ENCODE measurements around the gene NCKAP5L.
"Not testable (repeated sequence)": the region's sequence is repeated elsewhere in the genome, so short reads cannot be mapped to it uniquely, and the experiment has no call there.

NCKAP5L gene

GRCh38 chr12:49784756-49785409 lies 43.3 kb downstream of the NCKAP5L start:
- DNase-seq (ENCODE audit: low read depth in 4 of 4, low spot score in 1 of 4): no peak

GRCh38 chr12:49783917-49784676 lies 44.1 kb downstream of the NCKAP5L start:
- DNase-seq (ENCODE audit: low read depth in 4 of 4, low spot score in 1 of 4): no peak

GRCh38 chr12:49780914-49781313 lies 47.3 kb downstream of the NCKAP5L start:
- not testable (repeated sequence) for DNase-seq (ENCODE audit: low read depth in 4 of 4, low spot score in 1 of 4)

GRCh38 chr12:49779581-49779980 lies 48.6 kb downstream of the NCKAP5L start:
- DNase-seq (ENCODE audit: low read depth in 4 of 4, low spot score in 1 of 4): no peak

GRCh38 chr12:49777800-49778748 lies 50.1 kb downstream of the NCKAP5L start:
- DNase-seq (ENCODE audit: low read depth in 4 of 4, low spot score in 1 of 4): peak; percentile 58 to 61 (median 60)

GRCh38 chr12:49777341-49777740 lies 50.9 kb downstream of the NCKAP5L start:
- DNase-seq (ENCODE audit: low read depth in 4 of 4, low spot score in 1 of 4): no peak

GRCh38 chr12:49776858-49777257 lies 51.4 kb downstream of the NCKAP5L start:
- no peak for DNase-seq (ENCODE audit: low read depth in 4 of 4, low spot score in 1 of 4)

GRCh38 chr12:49776413-49776812 lies 51.8 kb downstream of the NCKAP5L start:
- peak in 2 of 4 experiments; percentile 34 to 42 for DNase-seq (ENCODE audit: low read depth in 4 of 4, low spot score in 1 of 4)

- DNase-seq (ENCODE audit: low read depth in 4 of 4, low spot score in 1 of 4): not testable (repeated sequence)
These were observed 55.1 kb downstream of the NCKAP5L start for GRCh38 chr12:49773102-49773501.

- no peak for DNase-seq (ENCODE audit: low read depth in 4 of 4, low spot score in 1 of 4)
These were observed 60.9 kb downstream of the NCKAP5L start for GRCh38 chr12:49767333-49767732.

- no peak for DNase-seq (ENCODE audit: low read depth in 4 of 4, low spot score in 1 of 4)
These were observed 62.1 kb downstream of the NCKAP5L start for GRCh38 chr12:49766115-49766455.

GRCh38 chr12:49764126-49764525 lies 64.1 kb downstream of the NCKAP5L start:
- DNase-seq (ENCODE audit: low read depth in 4 of 4, low spot score in 1 of 4): no peak

GRCh38 chr12:49763006-49763591 lies 65.1 kb downstream of the NCKAP5L start:
- DNase-seq (ENCODE audit: low read depth in 4 of 4, low spot score in 1 of 4): peak; percentile 58 to 68 (median 64)

- DNase-seq (ENCODE audit: low read depth in 4 of 4, low spot score in 1 of 4): no peak
These were observed 65.8 kb downstream of the NCKAP5L start for GRCh38 chr12:49762468-49762847.

GRCh38 chr12:49761677-49762467 lies 66.3 kb downstream of the NCKAP5L start:
- DNase-seq (ENCODE audit: low read depth in 4 of 4, low spot score in 1 of 4): no peak

- no peak for DNase-seq (ENCODE audit: low read depth in 4 of 4, low spot score in 1 of 4)
These were observed 77.2 kb downstream of the NCKAP5L start for GRCh38 chr12:49750996-49751393.

GRCh38 chr12:49750027-49750995 lies 77.9 kb downstream of the NCKAP5L start:
- peak in 2 of 4 experiments; percentile 20 to 53 for DNase-seq (ENCODE audit: low read depth in 4 of 4, low spot score in 1 of 4)

- no peak for DNase-seq (ENCODE audit: low read depth in 4 of 4, low spot score in 1 of 4)
These were observed 79.4 kb downstream of the NCKAP5L start for GRCh38 chr12:49748800-49749199.

- DNase-seq (ENCODE audit: low read depth in 4 of 4, low spot score in 1 of 4): no peak
These were observed 79.9 kb downstream of the NCKAP5L start for GRCh38 chr12:49748306-49748705.
